Esophagus muscularis mucosa (tissue), 3 donors: ENCODE results near the gene CLIC4.

Source experiments
- CTCF ChIP-seq, 3 experiments: fragments of 200-600 bp in 2 of 3; fragments of 450-650 bp in 1 of 3; sonication (generic) in 2 of 3; IDR thresholded peaks; one replicate each; pipeline ENCODE4 v1.5.1; 2017 to 2019; ENCODE audit warnings: antibody characterized with exemption in 3 of 3, mild to moderate bottlenecking in 2 of 3, moderate library complexity in 1 of 3
- POLR2A ChIP-seq: fragments of 450-650 bp; IDR thresholded peaks from one replicate; pipeline ENCODE4 v1.6.1; 2017; ENCODE audit warnings: antibody characterized with exemption, moderate library complexity, mild to moderate bottlenecking, low read depth
- POLR2AphosphoS5 ChIP-seq, 2 donors: sonication (generic); formaldehyde crosslinking; IDR thresholded peaks; one replicate each; pipeline ENCODE4 v1.6.1; 2017; ENCODE audit warnings: antibody characterized with exemption in 2 of 2

DNA sequence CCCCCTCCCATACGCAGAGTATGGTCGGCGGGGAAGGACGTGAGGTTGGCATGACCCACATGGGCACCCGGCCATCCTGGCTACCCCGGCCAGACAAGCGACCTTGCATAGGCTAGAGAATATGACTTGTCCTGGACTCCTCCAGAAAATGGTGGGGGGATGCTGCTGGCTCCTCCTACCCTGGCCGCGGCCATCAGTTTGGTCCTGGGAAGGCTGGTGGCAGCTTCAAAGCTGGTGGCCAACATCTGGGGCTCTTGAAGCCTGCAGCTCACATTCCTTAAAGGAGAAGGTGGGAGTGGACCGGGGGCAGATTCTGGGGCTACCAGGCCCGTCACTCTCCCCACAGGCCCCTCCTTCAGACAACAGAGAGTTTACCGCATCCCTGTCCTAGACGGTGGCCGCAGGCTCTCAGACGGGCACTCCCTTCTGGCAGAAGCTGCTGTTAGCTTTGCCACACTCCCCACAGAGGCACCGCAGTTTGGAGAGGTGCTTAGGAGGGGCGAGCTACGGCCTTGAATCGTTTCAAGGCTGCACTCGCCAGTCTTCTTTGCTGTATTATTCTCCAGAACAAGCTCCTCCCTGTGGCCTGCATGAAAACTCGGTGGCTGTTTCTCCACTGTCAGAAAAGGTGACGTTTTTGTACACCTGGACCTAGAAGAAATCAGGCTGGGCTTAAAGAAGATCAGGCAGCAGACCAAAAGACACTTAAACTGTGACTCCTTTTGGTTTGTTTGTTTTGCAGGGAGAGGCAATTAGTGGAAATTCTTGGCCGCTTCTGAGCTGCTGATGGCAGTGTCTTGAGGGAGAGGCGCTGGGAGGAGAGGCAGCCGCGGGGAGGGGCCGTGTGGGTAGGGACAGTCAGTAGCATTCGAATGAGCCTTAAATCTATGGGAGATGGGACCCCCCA lies 116.8 kb downstream of the CLIC4 start:
- TF ChIP-seq POLR2AphosphoS5 (IDR thresholded peaks at IDR 0.05), result no peak
- no peak for TF ChIP-seq CTCF (IDR thresholded peaks at IDR 0.05)
- TF ChIP-seq POLR2A, result no peak
